GM23248 (cell line): ENCODE results near the gene INO80C. TPM values are rescaled to one million over a fixed set of nuclear protein-coding genes. Genes with fewer than 3 reads are reported as not detected.

Experiments
- DNase-seq: peaks from one replicate; pipeline ENCODE4 v3.0.0-alpha.2; 2015
- H2AFZ ChIP-seq: fragments of 200-600 bp; sonication (generic); 2 replicates; pipeline ENCODE4 v1.6.1; 2016; ENCODE audit warnings: antibody characterized with exemption
- H3F3A ChIP-seq: fragments of 200-600 bp; sonication (generic); 2 replicates; pipeline ENCODE4 v1.6.1; 2016; ENCODE audit warnings: mild to moderate bottlenecking, antibody characterized with exemption, mixed run types; ENCODE audit not compliant: insufficient read depth
- H3K27ac ChIP-seq: fragments of 200-600 bp; sonication (generic); 2 replicates; pipeline ENCODE4 v1.5.1; 2016; ENCODE audit warnings: mild to moderate bottlenecking
- H3K27me3 ChIP-seq: fragments of 200-600 bp; sonication (generic); replicated peaks from 2 replicates; pipeline ENCODE4 v1.6.1; 2016; ENCODE audit warnings: mild to moderate bottlenecking; ENCODE audit not compliant: insufficient read depth
- H3K36me3 ChIP-seq: fragments of 200-600 bp; sonication (generic); 2 replicates; pipeline ENCODE4 v1.6.1; 2016; ENCODE audit warnings: low read depth, mild to moderate bottlenecking
- H3K4me1 ChIP-seq: fragments of 200-600 bp; sonication (generic); 2 replicates; pipeline ENCODE4 v1.6.1; 2016; ENCODE audit warnings: mild to moderate bottlenecking; ENCODE audit not compliant: insufficient read depth
- H3K4me2 ChIP-seq: fragments of 200-600 bp; sonication (generic); one replicate; pipeline ENCODE4 v1.6.1; 2016; ENCODE audit warnings: mild to moderate bottlenecking; ENCODE audit not compliant: unreplicated experiment
- H3K4me3 ChIP-seq: fragments of 200-600 bp; sonication (generic); 2 replicates; pipeline ENCODE4 v1.5.1; 2016; ENCODE audit warnings: mild to moderate bottlenecking
- H3K79me2 ChIP-seq: fragments of 200-600 bp; sonication (generic); 2 replicates; pipeline ENCODE4 v1.6.1; 2016; ENCODE audit warnings: mild to moderate bottlenecking; ENCODE audit not compliant: insufficient read depth
- H3K9ac ChIP-seq: fragments of 200-600 bp; sonication (generic); 2 replicates; pipeline ENCODE4 v1.6.1; 2016; ENCODE audit warnings: mild to moderate bottlenecking
- H3K9me2 ChIP-seq: fragments of 200-600 bp; sonication (generic); 2 replicates; pipeline ENCODE4 v1.6.1; 2016; ENCODE audit warnings: mixed run types, mild to moderate bottlenecking, moderate library complexity; ENCODE audit not compliant: insufficient read depth
- H3K9me3 ChIP-seq: fragments of 200-600 bp; sonication (generic); one replicate; pipeline ENCODE4 v1.6.1; 2017; ENCODE audit warnings: low read depth
- H4K20me1 ChIP-seq: fragments of 200-600 bp; sonication (generic); 2 replicates; pipeline ENCODE4 v1.6.0; 2016; ENCODE audit not compliant: insufficient read depth
- EZH2 ChIP-seq: fragments of 200-600 bp; sonication (generic); IDR thresholded peaks from 2 replicates; pipeline ENCODE4 v1.6.1; 2018; ENCODE audit warnings: antibody characterized with exemption, mild to moderate bottlenecking; ENCODE audit not compliant: insufficient read depth, poor library complexity, severe bottlenecking
- EZH2phosphoT487 ChIP-seq: fragments of 200-600 bp; sonication (generic); IDR thresholded peaks from 2 replicates; pipeline ENCODE4 v1.6.1; 2018; ENCODE audit warnings: antibody characterized with exemption, moderate library complexity, mild to moderate bottlenecking, low read depth; ENCODE audit not compliant: insufficient read depth
- WGBS, 2 experiments: methylation state at CpG; one replicate each; pipeline ENCODE4 v1.1.6; 2015 to 2017; ENCODE audit warnings: low lambda C conversion rate in 2 of 2, low coverage in 1 of 2; ENCODE audit errors: missing lambda C conversion rate in 2 of 2; 5-methylcytosine and 5-hydroxymethylcytosine counted together
- in situ Hi-C: fragments of 300-500 bp; cut with MboI; formaldehyde crosslinking; loops from 2 replicates; pipeline ENCODE4 v1.15.0; 2020
- polyA plus RNA-seq: library from polyadenylated mRNA; unstranded; fragments of >200 nt; fragmentation: Nextera tagmentation; extraction: Ambion mirVana; gene quantifications from 2 replicates; pipeline ENCODE4 v1.2.1, GENCODE V29; 2016
- small RNA-seq: library from RNA; depleted of rRNA; stranded (forward); fragments of <200 nt; gene quantifications from one replicate; pipeline ENCODE3, GENCODE V24; 2014; ENCODE audit warnings: low read depth, low replicate concordance
- total RNA-seq: library from RNA; depleted of rRNA; stranded (reverse); fragments of >200 nt; shearing (Covaris generic); gene quantifications from 2 replicates; pipeline ENCODE4 v1.2.3, GENCODE V29; 2014; rRNA removed

INO80C gene
- total and polyA plus RNA-seq, 2 experiments from 2014 or later, result 0.97 to 9.4 TPM

- Histone ChIP-seq H3K9me2 (no peaks in the 10 kb centered on the region), H3K27me3 (no peaks in the 10 kb centered on the region), H3K36me3 (no peaks in the 10 kb centered on the region), H2AFZ (no peak overlapping the region), H3K79me2 (no peaks in the 10 kb centered on the region), H3K4me1 (no peaks in the 10 kb centered on the region), H3F3A (no peaks in the 10 kb centered on the region), H3K4me3 (no peak overlapping the region), H3K27ac (no peak overlapping the region), H3K4me2 (no peak overlapping the region), H4K20me1 (no peaks in the 10 kb centered on the region), H3K9ac (no peak overlapping the region), H3K9me3 (no peaks in the 10 kb centered on the region)
- WGBS, 2 experiments, result 42 to 52% methylated on average over 3 of the region's 3 CpGs
- no peak for DNase-seq
- in situ Hi-C loops, result no loop called here
- TF ChIP-seq EZH2phosphoT487 (no peak), EZH2 (no peak)
These were observed 75.5 kb downstream of the INO80C start for GRCh38 chr18:35422237-35422636.

- H3K27ac ChIP-seq, result no peak overlapping the region
- H3K4me1 ChIP-seq, result peaks cover 13% of the 10 kb centered on the region
- H3K79me2 ChIP-seq, result no peaks in the 10 kb centered on the region
- no peaks in the 10 kb centered on the region for H3K27me3 ChIP-seq
- no peaks in the 10 kb centered on the region for H3K9me3 ChIP-seq
- no peaks in the 10 kb centered on the region for H4K20me1 ChIP-seq
- no peaks in the 10 kb centered on the region for H3K36me3 ChIP-seq
- H3K9me2 ChIP-seq, result no peaks in the 10 kb centered on the region
- no peak overlapping the region for H3K4me2 ChIP-seq
- no peak overlapping the region for H3K9ac ChIP-seq
- no peak overlapping the region for H3K4me3 ChIP-seq
- peaks cover 16% of the 10 kb centered on the region for H3F3A ChIP-seq
- WGBS, 2 experiments, result 53 to 55% methylated on average over 4 of the region's 4 CpGs
- no peak overlapping the region for H2AFZ ChIP-seq
- in situ Hi-C loops, result no loop called here
- DNase-seq, result no peak
- no peak for TF ChIP-seq EZH2phosphoT487
- TF ChIP-seq EZH2, result no peak
These were observed 79.2 kb downstream of the INO80C start for GRCh38 chr18:35418610-35419009.

Small RNA genes within 50 kb of the gene (small RNA-seq; reads per million reads assigned to genes)
- not detected for gene AC007998.5

Other genes with a start within 250 kb of the INO80C start
- gene ZSCAN30, start 207.7 kb downstream of the INO80C start, total RNA-seq, result 21.3 and 26.4 TPM in 2 replicates
- 10.3 and 13.7 TPM in 2 replicates for gene ZSCAN30, start 207.7 kb downstream of the INO80C start, polyA plus RNA-seq
- gene ZNF24, start 153.5 kb downstream of the INO80C start, total RNA-seq, result 23.1 and 23.6 TPM in 2 replicates
- 32.3 and 33.1 TPM in 2 replicates for gene ZNF24, start 153.5 kb downstream of the INO80C start, polyA plus RNA-seq
- gene ZNF396, start 120.6 kb downstream of the INO80C start, total RNA-seq, result 0.13 and 0.86 TPM in 2 replicates
- 0.54 and 0.85 TPM in 2 replicates for gene ZNF396, start 120.6 kb downstream of the INO80C start, polyA plus RNA-seq
- gene GALNT1, start 83.8 kb upstream of the INO80C start, total RNA-seq, result 65.4 and 68.0 TPM in 2 replicates
- 10.1 and 11.9 TPM in 2 replicates for gene GALNT1, start 83.8 kb upstream of the INO80C start, polyA plus RNA-seq